ENCODE results near the gene ZSCAN21. TPM values are rescaled to one million over a fixed set of nuclear protein-coding genes. Genes with fewer than 3 reads are reported as not detected.

ZSCAN21 gene
- total and polyA plus RNA-seq, 2 experiments from 2014 or later, result 3.4 to 8.2 TPM

- WGBS, 2 experiments (ENCODE audit: low coverage in 1 of 2, low lambda C conversion rate in 2 of 2, missing lambda C conversion rate in 2 of 2), result 80 to 81% methylated on average over 12 of the region's 12 CpGs
Measured at GRCh38 chr7:100109521-100110163, 60.1 kb downstream of the ZSCAN21 start.

GRCh38 chr7:100111156-100111555 lies 61.6 kb downstream of the ZSCAN21 start:
- 87 to 92% methylated on average over 7 of the region's 7 CpGs for WGBS, 2 experiments (ENCODE audit: low coverage in 1 of 2, low lambda C conversion rate in 2 of 2, missing lambda C conversion rate in 2 of 2)
- Histone ChIP-seq H3K4me2 (ENCODE audit: unreplicated experiment) (no peak overlapping the region), H3K4me3 (no peak overlapping the region), H3K27ac (no peak overlapping the region), H4K20me1 (ENCODE audit: insufficient read depth) (no peaks in the 10 kb centered on the region), H3K79me2 (ENCODE audit: insufficient read depth) (no peaks in the 10 kb centered on the region), H3K36me3 (ENCODE audit: low read depth) (0 out of 2 replicates have a peak, but pooled peaks cover 4% of the 10 kb centered on the region), H3K27me3 (replicated peaks; ENCODE audit: insufficient read depth) (no peaks in the 10 kb centered on the region), H3F3A (ENCODE audit: insufficient read depth) (no peaks in the 10 kb centered on the region), H3K9me2 (ENCODE audit: insufficient read depth) (no peaks in the 10 kb centered on the region), H3K9ac (no peak overlapping the region), H3K4me1 (ENCODE audit: insufficient read depth) (no peaks in the 10 kb centered on the region), H3K9me3 (ENCODE audit: low read depth) (no peaks in the 10 kb centered on the region), H2AFZ (no peak overlapping the region)
- TF ChIP-seq EZH2phosphoT487 (IDR thresholded peaks at IDR 0.05; ENCODE audit: insufficient read depth, low read depth) (no peak), EZH2 (IDR thresholded peaks at IDR 0.05; ENCODE audit: insufficient read depth, poor library complexity, severe bottlenecking) (no peak)
- in situ Hi-C loops (cut with MboI), result no loop called here
- DNase-seq, result no peak

More at GRCh38 chr7:100109521-100110163, 60.1 kb downstream of the ZSCAN21 start:
- no peak for TF ChIP-seq EZH2phosphoT487 (IDR thresholded peaks at IDR 0.05; ENCODE audit: insufficient read depth, low read depth)
- no peak for TF ChIP-seq EZH2 (IDR thresholded peaks at IDR 0.05; ENCODE audit: insufficient read depth, poor library complexity, severe bottlenecking)
- H4K20me1 ChIP-seq (ENCODE audit: insufficient read depth), result no peaks in the 10 kb centered on the region
- H3K27ac ChIP-seq, result no peak overlapping the region
- H3K36me3 ChIP-seq (ENCODE audit: low read depth), result 0 out of 2 replicates have a peak, but pooled peaks cover 4% of the 10 kb centered on the region
- no peaks in the 10 kb centered on the region for H3K79me2 ChIP-seq (ENCODE audit: insufficient read depth)
- no peak for DNase-seq
- in situ Hi-C loops (cut with MboI), result no loop called here
- no peaks in the 10 kb centered on the region for H3K9me2 ChIP-seq (ENCODE audit: insufficient read depth)
- no peak overlapping the region for H3K4me3 ChIP-seq
- H3K4me2 ChIP-seq (ENCODE audit: unreplicated experiment), result no peak overlapping the region
- no peak overlapping the region for H3K9ac ChIP-seq
- no peaks in the 10 kb centered on the region for H3K9me3 ChIP-seq (ENCODE audit: low read depth)
- no peaks in the 10 kb centered on the region for H3K4me1 ChIP-seq (ENCODE audit: insufficient read depth)
- H3F3A ChIP-seq (ENCODE audit: insufficient read depth), result no peaks in the 10 kb centered on the region
- no peak overlapping the region for H2AFZ ChIP-seq
- H3K27me3 ChIP-seq (replicated peaks; ENCODE audit: insufficient read depth), result no peaks in the 10 kb centered on the region

- Histone ChIP-seq H3K27ac (no peak overlapping the region), H3K79me2 (ENCODE audit: insufficient read depth) (0 out of 2 replicates have a peak, but pooled peaks cover 3% of the 10 kb centered on the region), H3K9ac (no peak overlapping the region), H3K4me2 (ENCODE audit: unreplicated experiment) (no peak overlapping the region), H3K4me3 (no peak overlapping the region), H3K27me3 (replicated peaks; ENCODE audit: insufficient read depth) (no peaks in the 10 kb centered on the region), H3K9me3 (ENCODE audit: low read depth) (no peaks in the 10 kb centered on the region), H3F3A (ENCODE audit: insufficient read depth) (no peaks in the 10 kb centered on the region), H2AFZ (no peak overlapping the region), H3K36me3 (ENCODE audit: low read depth) (0 out of 2 replicates have a peak, but pooled peaks cover 4% of the 10 kb centered on the region), H3K9me2 (ENCODE audit: insufficient read depth) (no peaks in the 10 kb centered on the region), H3K4me1 (ENCODE audit: insufficient read depth) (no peaks in the 10 kb centered on the region), H4K20me1 (ENCODE audit: insufficient read depth) (no peaks in the 10 kb centered on the region)
- no peak for TF ChIP-seq EZH2 (IDR thresholded peaks at IDR 0.05; ENCODE audit: insufficient read depth, poor library complexity, severe bottlenecking)
- no peak for TF ChIP-seq EZH2phosphoT487 (IDR thresholded peaks at IDR 0.05; ENCODE audit: insufficient read depth, low read depth)
- 91 to 93% methylated on average over 12 to 13 of the region's 13 CpGs for WGBS, 2 experiments (ENCODE audit: low coverage in 1 of 2, low lambda C conversion rate in 2 of 2, missing lambda C conversion rate in 2 of 2)
- no peak for DNase-seq
- in situ Hi-C loops (cut with MboI), result no loop called here
Measured at GRCh38 chr7:100111914-100112313, 62.3 kb downstream of the ZSCAN21 start.

MicroRNAs within 50 kb of the gene (microRNA counts, 767-probe panel; counts per million panel counts)
- microRNA hsa-miR-106b-5p (3,100 counts per million, percentile 87 among the panel's probes with 10 or more counts), microRNA hsa-miR-25-3p (6,792 counts per million, percentile 94 among the panel's probes with 10 or more counts), microRNA hsa-miR-93-5p (6,824 counts per million, percentile 94 among the panel's probes with 10 or more counts)

Small RNA genes lying within 50 kb of the gene (microRNA-seq; reads per million reads assigned to microRNA genes)
- gene MIR106B (ENCODE audit: borderline number of aligned reads) (1,515 reads per million, percentile 81 among the genes with 10 or more reads in this experiment), gene MIR25 (ENCODE audit: borderline number of aligned reads) (215 reads per million, percentile 60 among the genes with 10 or more reads in this experiment), gene MIR93 (ENCODE audit: borderline number of aligned reads) (2,289 reads per million, percentile 84 among the genes with 10 or more reads in this experiment)

Small RNA genes lying within 50 kb of the gene (small RNA-seq; reads per million reads assigned to genes)
- gene MIR106B (ENCODE audit: low read depth, low replicate concordance) (2.7 reads per million, percentile 70 among the genes with 10 or more reads in this experiment), gene MIR25 (ENCODE audit: low read depth, low replicate concordance) (21.1 reads per million, percentile 89 among the genes with 10 or more reads in this experiment), gene MIR93 (ENCODE audit: low read depth, low replicate concordance) (11.4 reads per million, percentile 85 among the genes with 10 or more reads in this experiment)

Other genes with a start within 250 kb of the ZSCAN21 start
- gene CYP3A43, start 221.8 kb upstream of the ZSCAN21 start, total RNA-seq (2014; rRNA removed; shearing (Covaris generic)), result not detected in 2 replicates
- gene CYP3A43, start 221.8 kb upstream of the ZSCAN21 start, polyA plus RNA-seq (2016; fragmentation: Nextera tagmentation; extraction: Ambion mirVana), result not detected in 2 replicates
- not detected in 2 replicates for gene OR2AE1, start 172.7 kb upstream of the ZSCAN21 start, total RNA-seq (2014; rRNA removed; shearing (Covaris generic))
- gene OR2AE1, start 172.7 kb upstream of the ZSCAN21 start, polyA plus RNA-seq (2016; fragmentation: Nextera tagmentation; extraction: Ambion mirVana), result not detected in 2 replicates
- 27.2 and 34.5 TPM in 2 replicates for gene TRIM4, start 130.2 kb upstream of the ZSCAN21 start, total RNA-seq (2014; rRNA removed; shearing (Covaris generic))
- gene TRIM4, start 130.2 kb upstream of the ZSCAN21 start, polyA plus RNA-seq (2016; fragmentation: Nextera tagmentation; extraction: Ambion mirVana), result 20.2 and 22.6 TPM in 2 replicates
- gene GJC3, start 120.2 kb upstream of the ZSCAN21 start, total RNA-seq (2014; rRNA removed; shearing (Covaris generic)), result not detected in 2 replicates
- gene GJC3, start 120.2 kb upstream of the ZSCAN21 start, polyA plus RNA-seq (2016; fragmentation: Nextera tagmentation; extraction: Ambion mirVana), result not detected in 2 replicates
- gene AZGP1, start 73.7 kb upstream of the ZSCAN21 start, total RNA-seq (2014; rRNA removed; shearing (Covaris generic)), result not detected in 2 replicates
- gene AZGP1, start 73.7 kb upstream of the ZSCAN21 start, polyA plus RNA-seq (2016; fragmentation: Nextera tagmentation; extraction: Ambion mirVana), result not detected in 2 replicates
- 17.8 and 21.9 TPM in 2 replicates for gene ZKSCAN1, start 34.2 kb upstream of the ZSCAN21 start, total RNA-seq (2014; rRNA removed; shearing (Covaris generic))
- gene ZKSCAN1, start 34.2 kb upstream of the ZSCAN21 start, polyA plus RNA-seq (2016; fragmentation: Nextera tagmentation; extraction: Ambion mirVana), result 33.7 and 37.0 TPM in 2 replicates
- 13.8 and 24.9 TPM in 2 replicates for gene ZNF3, start 31.9 kb downstream of the ZSCAN21 start, total RNA-seq (2014; rRNA removed; shearing (Covaris generic))
- gene ZNF3, start 31.9 kb downstream of the ZSCAN21 start, polyA plus RNA-seq (2016; fragmentation: Nextera tagmentation; extraction: Ambion mirVana), result 13.3 and 15.0 TPM in 2 replicates
- gene COPS6, start 39.2 kb downstream of the ZSCAN21 start, total RNA-seq (2014; rRNA removed; shearing (Covaris generic)), result 59.1 and 79.1 TPM in 2 replicates
- 214 and 223 TPM in 2 replicates for gene COPS6, start 39.2 kb downstream of the ZSCAN21 start, polyA plus RNA-seq (2016; fragmentation: Nextera tagmentation; extraction: Ambion mirVana)
- gene MCM7, start 51.6 kb downstream of the ZSCAN21 start, total RNA-seq (2014; rRNA removed; shearing (Covaris generic)), result 61.3 and 93.1 TPM in 2 replicates
- gene MCM7, start 51.6 kb downstream of the ZSCAN21 start, polyA plus RNA-seq (2016; fragmentation: Nextera tagmentation; extraction: Ambion mirVana), result 49.6 and 53.7 TPM in 2 replicates
- 13.7 and 16.2 TPM in 2 replicates for gene AP4M1, start 51.9 kb downstream of the ZSCAN21 start, total RNA-seq (2014; rRNA removed; shearing (Covaris generic))
- gene AP4M1, start 51.9 kb downstream of the ZSCAN21 start, polyA plus RNA-seq (2016; fragmentation: Nextera tagmentation; extraction: Ambion mirVana), result 18.7 and 19.4 TPM in 2 replicates
- gene TAF6, start 69.6 kb downstream of the ZSCAN21 start, total RNA-seq (2014; rRNA removed; shearing (Covaris generic)), result 40.5 and 69.8 TPM in 2 replicates
- gene TAF6, start 69.6 kb downstream of the ZSCAN21 start, polyA plus RNA-seq (2016; fragmentation: Nextera tagmentation; extraction: Ambion mirVana), result 53.0 and 55.2 TPM in 2 replicates
- gene CNPY4, start 69.9 kb downstream of the ZSCAN21 start, total RNA-seq (2014; rRNA removed; shearing (Covaris generic)), result 26.2 and 37.8 TPM in 2 replicates
- gene CNPY4, start 69.9 kb downstream of the ZSCAN21 start, polyA plus RNA-seq (2016; fragmentation: Nextera tagmentation; extraction: Ambion mirVana), result 26.9 and 29.9 TPM in 2 replicates
- 0.43 and 1.9 TPM in 2 replicates for gene MBLAC1, start 77.2 kb downstream of the ZSCAN21 start, total RNA-seq (2014; rRNA removed; shearing (Covaris generic))
- gene MBLAC1, start 77.2 kb downstream of the ZSCAN21 start, polyA plus RNA-seq (2016; fragmentation: Nextera tagmentation; extraction: Ambion mirVana), result 1.3 TPM in 2 replicates
- gene LAMTOR4, start 99.1 kb downstream of the ZSCAN21 start, total RNA-seq (2014; rRNA removed; shearing (Covaris generic)), result 49.4 and 54.0 TPM in 2 replicates
- 92.2 and 96.7 TPM in 2 replicates for gene LAMTOR4, start 99.1 kb downstream of the ZSCAN21 start, polyA plus RNA-seq (2016; fragmentation: Nextera tagmentation; extraction: Ambion mirVana)
- 7.0 and 11.8 TPM in 2 replicates for gene TRAPPC14, start 108.9 kb downstream of the ZSCAN21 start, total RNA-seq (2014; rRNA removed; shearing (Covaris generic))
- gene TRAPPC14, start 108.9 kb downstream of the ZSCAN21 start, polyA plus RNA-seq (2016; fragmentation: Nextera tagmentation; extraction: Ambion mirVana), result 5.1 and 5.8 TPM in 2 replicates
- 0.51 and 1.6 TPM in 2 replicates for gene GAL3ST4, start 118.8 kb downstream of the ZSCAN21 start, total RNA-seq (2014; rRNA removed; shearing (Covaris generic))
- gene GAL3ST4, start 118.8 kb downstream of the ZSCAN21 start, polyA plus RNA-seq (2016; fragmentation: Nextera tagmentation; extraction: Ambion mirVana), result 1.5 TPM in 2 replicates
- 0.22 and 1.0 TPM in 2 replicates for gene GPC2, start 127.6 kb downstream of the ZSCAN21 start, total RNA-seq (2014; rRNA removed; shearing (Covaris generic))
- gene GPC2, start 127.6 kb downstream of the ZSCAN21 start, polyA plus RNA-seq (2016; fragmentation: Nextera tagmentation; extraction: Ambion mirVana), result 0.16 TPM in 1 of 2 replicates, not detected in the other
- gene STAG3, start 128.1 kb downstream of the ZSCAN21 start, total RNA-seq (2014; rRNA removed; shearing (Covaris generic)), result 0.97 TPM in 1 of 2 replicates, not detected in the other
- gene STAG3, start 128.1 kb downstream of the ZSCAN21 start, polyA plus RNA-seq (2016; fragmentation: Nextera tagmentation; extraction: Ambion mirVana), result 0.65 and 1.1 TPM in 2 replicates
- gene PVRIG, start 170.2 kb downstream of the ZSCAN21 start, total RNA-seq (2014; rRNA removed; shearing (Covaris generic)), result not detected in 2 replicates
- 0.34 TPM in 1 of 2 replicates, not detected in the other for gene PVRIG, start 170.2 kb downstream of the ZSCAN21 start, polyA plus RNA-seq (2016; fragmentation: Nextera tagmentation; extraction: Ambion mirVana)

Data from GM23248 (cell line).